ELR (cell line): ENCODE measurements around the gene CCDC182.

Source experiments
- DNase-seq: peaks from one replicate; pipeline ENCODE4 v3.0.0-alpha.2; 2015; ENCODE audit warnings: low read depth

CCDC182 gene

DNA sequence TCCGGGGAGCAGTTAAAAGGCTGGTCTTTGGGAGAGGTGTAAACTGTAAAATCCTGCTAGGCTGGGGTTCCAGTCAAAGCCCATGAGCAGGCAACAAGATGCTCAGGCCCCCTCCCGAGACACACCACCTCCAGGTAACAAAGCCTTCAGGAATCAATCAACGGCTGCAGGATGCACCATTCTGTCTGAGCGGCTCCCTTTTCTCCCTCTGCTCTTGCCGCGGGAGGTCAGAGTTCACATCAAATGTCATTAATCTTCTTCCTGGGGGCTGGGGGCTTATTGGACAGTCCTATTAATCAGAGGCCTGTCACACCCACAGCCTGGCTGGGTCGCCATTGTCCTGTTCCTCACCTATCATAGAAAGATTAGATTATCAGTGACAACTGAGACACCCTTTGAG lies 11.9 kb upstream of the CCDC182 start:
- DNase-seq: no peak

- no peak for DNase-seq
These were observed 10.5 kb upstream of the CCDC182 start for GRCh38 chr17:57755480-57756070.

GRCh38 chr17:57752031-57752905 lies 7.2 kb upstream of the CCDC182 start:
- DNase-seq: no peak

GRCh38 chr17:57751348-57751971 lies 6.4 kb upstream of the CCDC182 start:
- no peak for DNase-seq

DNA sequence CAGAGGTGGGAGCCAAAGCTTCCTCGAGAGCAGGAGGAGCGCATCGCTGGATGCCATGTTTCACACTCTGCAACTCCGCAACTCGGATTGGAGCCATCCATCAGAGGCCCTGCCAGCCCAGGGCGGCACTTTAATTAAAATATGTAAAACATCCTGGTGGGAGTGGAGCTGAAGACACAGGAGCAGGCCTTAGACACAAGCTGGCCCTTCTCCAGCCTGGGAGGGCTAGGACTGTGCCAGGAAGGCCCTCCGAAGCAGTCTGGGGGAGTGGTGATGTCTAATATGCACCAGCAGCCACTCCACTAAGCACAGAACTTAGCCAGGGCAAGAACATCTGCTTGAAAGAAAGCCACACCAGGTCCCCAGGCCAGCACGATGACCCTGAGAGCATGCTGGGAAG lies 5.8 kb upstream of the CCDC182 start:
- DNase-seq: no peak

DNA sequence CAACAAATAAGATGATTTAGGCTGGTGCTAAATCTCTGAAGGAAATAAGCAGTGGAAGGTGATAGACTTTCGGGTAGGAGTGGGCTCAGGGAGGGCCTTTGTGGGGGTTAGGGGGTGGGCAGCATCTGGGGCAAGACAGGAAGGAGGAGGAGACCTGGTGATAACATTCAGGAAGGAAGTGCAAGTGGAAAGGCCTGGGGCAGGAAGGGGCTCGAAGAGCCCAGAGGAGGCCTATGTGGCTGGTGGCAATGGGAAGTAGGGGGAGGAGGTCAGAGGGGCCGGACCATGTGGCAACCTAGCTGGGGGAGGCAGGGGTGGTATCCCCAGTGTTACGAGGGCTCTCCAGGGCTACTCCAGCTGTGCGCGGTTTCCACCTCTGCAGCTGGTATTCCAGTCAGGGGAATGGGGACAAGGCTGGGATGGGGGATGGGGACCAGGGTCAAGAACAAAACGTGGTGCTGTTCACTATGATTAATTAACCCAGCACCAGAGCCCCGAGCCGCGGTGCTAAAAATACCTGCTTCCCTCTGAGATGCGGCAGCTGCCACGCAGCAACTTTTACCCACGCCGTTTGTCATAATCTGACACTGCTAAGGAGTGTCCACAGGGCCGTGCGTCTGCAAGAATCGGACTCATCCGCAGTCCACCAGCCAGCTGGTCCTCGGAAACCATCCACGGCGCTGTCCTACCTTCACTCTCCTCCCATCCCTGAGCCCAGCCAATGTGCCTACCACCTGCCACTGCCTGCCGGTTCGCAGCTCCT lies 5.2 kb upstream of the CCDC182 start:
- no peak for DNase-seq

DNA sequence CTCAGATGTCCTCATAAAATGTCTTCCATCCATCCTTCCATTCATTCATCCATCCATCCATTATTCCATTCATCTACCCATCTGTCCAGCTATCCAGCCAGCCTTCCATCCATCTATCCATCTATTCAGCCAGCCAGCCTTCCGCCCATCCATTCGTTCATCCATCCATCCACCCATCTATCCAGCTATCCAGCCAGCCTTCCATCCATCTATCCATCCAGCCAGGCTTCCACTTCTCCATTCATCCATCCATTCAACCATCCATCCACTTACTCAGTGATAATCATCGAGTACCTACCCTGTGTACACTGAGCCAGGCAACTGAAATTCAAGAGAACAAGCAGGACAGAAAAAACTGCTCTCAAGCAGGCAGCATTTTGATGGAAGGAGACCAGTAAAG lies 4.6 kb upstream of the CCDC182 start:
- no peak for DNase-seq

GRCh38 chr17:57747221-57748017 lies 2.3 kb upstream of the CCDC182 start:
- peak; percentile 76 for DNase-seq

- DNase-seq: no peak
These were observed 1.1 kb upstream of the CCDC182 start for GRCh38 chr17:57746221-57746620.

- no peak for DNase-seq
These were observed 616 bp downstream of the CCDC182 start for GRCh38 chr17:57744195-57745170.

DNA sequence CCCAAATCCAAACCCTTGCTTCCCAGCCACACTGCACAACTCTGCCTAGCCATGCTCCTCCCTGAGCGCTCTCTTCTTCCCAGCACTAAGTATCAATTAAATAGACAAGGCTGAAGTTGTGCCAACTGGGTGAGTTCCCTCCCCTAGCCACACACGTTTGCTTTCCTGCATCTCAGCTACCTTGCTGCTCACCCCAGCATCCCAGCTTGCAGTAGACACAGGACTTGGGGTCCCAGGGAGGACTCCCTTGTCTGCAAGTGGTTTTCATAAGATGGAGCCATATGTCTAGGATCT lies 4.9 kb downstream of the CCDC182 start:
- no peak for DNase-seq

DNA sequence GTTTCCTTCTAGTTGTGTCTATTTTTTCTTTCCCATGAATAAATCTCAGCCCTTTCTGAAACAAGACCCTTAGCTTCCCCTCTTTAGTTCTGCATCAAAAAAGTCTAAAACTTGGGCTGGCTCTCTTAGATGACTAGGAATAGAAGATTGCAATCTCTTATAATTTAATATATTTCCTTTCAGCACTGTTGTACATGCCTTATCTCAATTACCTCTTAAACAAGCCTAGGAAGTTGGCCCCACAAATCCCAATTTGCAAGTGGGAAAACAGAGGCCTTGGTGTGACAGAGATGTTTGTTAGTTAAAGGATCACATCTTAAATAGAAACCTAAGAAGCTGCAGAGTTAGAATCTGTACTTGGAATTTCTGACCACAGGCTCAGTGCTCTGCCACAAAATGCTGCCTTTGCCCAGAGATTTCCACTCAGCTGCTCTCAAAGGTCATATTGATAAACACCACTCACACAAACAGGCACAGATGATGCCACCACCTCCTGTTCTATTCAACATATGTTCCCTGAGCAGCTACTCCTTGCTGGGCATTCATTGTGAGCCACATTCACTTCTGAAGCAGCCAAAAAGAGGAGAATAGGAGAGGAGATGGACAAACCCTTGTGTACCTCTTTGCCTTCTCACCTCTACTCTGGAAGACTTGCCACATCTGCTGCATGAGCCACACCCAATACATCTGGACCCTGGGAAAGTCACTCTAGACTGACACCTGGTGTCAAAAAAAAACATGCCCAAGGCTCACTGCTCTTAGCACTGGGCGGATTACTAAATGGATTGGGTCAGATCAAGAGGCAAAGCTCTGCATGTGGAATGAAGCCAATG lies 5.5 kb downstream of the CCDC182 start:
- peak; percentile 46 for DNase-seq

GRCh38 chr17:57737450-57737849 lies 7.6 kb downstream of the CCDC182 start:
- DNase-seq: no peak

DNA sequence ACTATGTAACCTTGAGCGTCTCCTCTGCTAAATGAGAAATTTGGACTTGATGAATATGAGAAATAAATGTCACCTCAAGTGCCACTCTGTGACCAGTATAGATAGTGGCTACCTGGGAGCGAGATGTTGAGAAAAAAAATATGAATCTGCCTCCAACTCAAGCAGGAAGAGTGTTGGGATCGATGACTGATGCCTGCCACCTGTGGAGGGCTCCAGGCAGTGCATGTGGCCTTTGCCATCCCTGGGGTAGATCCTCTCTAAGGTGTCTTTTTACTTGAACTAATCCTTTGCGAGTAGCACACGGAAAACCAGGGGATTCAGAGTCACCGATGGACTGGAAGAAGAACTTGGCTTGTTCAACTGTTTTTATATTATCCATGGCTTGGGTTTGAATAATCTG lies 9.4 kb downstream of the CCDC182 start:
- peak; percentile 20 for DNase-seq

DNA sequence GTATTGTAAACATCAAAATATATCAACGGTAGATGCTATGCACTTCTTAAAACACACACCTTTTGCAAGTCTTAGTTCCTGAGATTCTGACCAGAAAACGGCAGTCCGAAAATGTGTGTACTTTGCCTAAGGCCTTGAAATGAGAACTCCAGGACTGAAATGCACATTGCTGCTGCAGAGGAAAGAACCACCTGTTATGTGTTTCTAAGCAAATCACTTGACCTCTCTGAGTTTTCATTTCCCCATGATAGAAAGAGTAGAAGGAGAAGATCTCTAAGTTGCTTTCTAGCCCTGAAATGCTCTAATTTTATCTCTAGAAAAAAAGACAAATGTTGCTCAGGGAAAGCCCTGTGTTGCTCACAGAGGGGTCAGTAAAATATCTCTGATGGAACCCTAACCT lies 9.9 kb downstream of the CCDC182 start:
- DNase-seq: no peak

DNA sequence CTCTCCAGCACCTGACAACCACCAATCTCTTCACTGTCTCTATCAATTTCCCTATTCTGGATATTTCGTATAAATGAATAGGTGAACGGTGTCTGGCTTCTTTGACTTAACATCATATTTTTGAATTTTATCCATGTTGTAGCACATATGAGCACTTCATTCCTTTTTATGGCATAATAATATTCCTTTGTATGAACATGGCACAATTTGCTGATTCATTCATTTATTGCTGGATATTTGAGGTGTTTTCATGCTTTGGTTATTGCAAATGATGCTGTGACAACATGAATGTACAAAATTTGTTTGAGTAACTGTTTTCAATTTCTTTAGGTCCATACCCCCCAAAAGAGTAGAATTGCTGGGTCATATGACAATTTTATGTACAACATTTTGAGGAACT lies 12.0 kb downstream of the CCDC182 start:
- DNase-seq: no peak

DNA sequence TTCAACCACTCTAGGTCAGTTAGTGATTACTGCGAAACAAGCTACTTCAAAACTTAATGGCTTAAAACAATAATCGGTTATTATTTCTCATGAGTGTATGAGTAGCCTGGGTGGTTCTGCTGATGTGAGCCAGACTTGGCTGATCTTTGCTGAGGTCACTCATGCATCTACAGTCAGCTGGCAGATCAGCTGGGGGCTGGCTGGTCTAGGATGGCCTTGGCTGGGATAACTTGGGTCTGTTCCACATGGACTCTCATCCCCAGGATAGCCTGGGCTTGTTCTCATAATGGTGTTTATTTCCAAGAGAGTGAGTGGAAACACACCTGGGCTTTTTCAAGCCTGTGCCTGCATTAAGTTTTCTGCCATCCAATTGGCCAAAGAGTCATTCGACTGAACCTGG lies 13.0 kb downstream of the CCDC182 start:
- DNase-seq: no peak

DNA sequence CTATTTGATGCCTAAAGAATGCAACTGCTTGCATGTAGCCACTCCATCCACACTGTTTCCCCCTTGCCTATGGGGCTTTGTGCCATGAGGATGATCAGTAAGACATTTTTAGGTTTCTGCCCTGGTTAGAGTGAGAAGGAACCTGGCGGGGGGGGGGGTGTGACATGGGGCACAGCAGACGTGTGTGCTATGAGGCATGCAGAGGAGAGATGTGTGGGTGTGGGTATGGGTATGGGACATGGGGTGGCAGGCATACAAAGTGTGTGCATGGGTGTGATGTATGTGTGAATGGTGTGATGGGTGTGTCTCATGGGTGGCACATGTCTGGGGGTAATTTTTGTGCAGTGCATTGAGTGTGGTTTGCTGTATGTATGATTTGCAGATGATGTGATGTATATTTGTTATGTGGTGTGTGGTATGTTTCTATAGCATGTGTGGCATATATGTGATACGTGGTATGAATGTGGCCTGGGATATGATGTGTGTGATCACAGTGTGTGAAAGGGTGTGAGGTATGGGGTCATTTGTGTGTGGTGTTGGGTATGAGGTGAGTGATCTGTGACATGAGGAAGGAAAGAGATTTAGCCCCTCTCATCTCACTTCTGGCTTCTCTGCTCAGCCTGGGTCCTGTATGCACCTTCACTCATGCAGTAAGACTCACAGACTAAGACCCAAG lies 14.9 kb downstream of the CCDC182 start:
- no peak for DNase-seq

GRCh38 chr17:57727630-57728175 lies 17.4 kb downstream of the CCDC182 start:
- no peak for DNase-seq
